K562 (cell line): Measurements from ENCODE around the gene KLHL29. TPM values are rescaled to one million over a fixed set of nuclear protein-coding genes. Genes with fewer than 3 reads are reported as not detected.

Experiments used
- HNRNPL ChIP-seq: fragments of 200-400 bp; formaldehyde crosslinking; IDR thresholded peaks from 2 replicates; pipeline ENCODE4 v1.6.1; 2017; ENCODE audit warnings: low read depth, mild to moderate bottlenecking, low read length
- MAFF ChIP-seq: IDR thresholded peaks from 2 replicates; pipeline ENCODE4 v1.6.1; 2012; ENCODE audit warnings: low read length, improper control_type of control experiment
- SMAD2 ChIP-seq: fragments of 150-350 bp; IDR thresholded peaks from 2 replicates; pipeline ENCODE4 v1.6.1; 2014; ENCODE audit warnings: low read depth, mild to moderate bottlenecking, low read length
- YBX1 ChIP-seq: fragments of 450-650 bp; IDR thresholded peaks from 2 replicates; pipeline ENCODE4 v1.7.1; 2016; ENCODE audit warnings: mild to moderate bottlenecking
- ZNF133 ChIP-seq: fragments of 250-450 bp; sonication (Bioruptor Pico); IDR thresholded peaks from 2 replicates; pipeline ENCODE4 v1.4.0; 2020; ENCODE audit warnings: mild to moderate bottlenecking
- polyA plus RNA-seq, 8 experiments: library from polyadenylated mRNA; depleted of rRNA in 4 of 8; stranded (reverse) in 5 of 8; unstranded in 3 of 8; fragments of >200 nt; fragmentation: Nextera tagmentation in 2 of 8; fragmentation: Illumina TruSeq in 1 of 8; extraction: Ambion mirVana in 2 of 8; extraction: Trizol in 1 of 8; gene quantifications; 2 replicates each; pipeline versions ENCODE4 v1.2.1 to v1.2.3, GENCODE V29; 2011 to 2014; ENCODE audit warnings: inconsistent platforms in 1 of 8, missing spikeins in 1 of 8
- total RNA-seq, 7 experiments: library from RNA; depleted of rRNA in 6 of 7; stranded (reverse); fragments of >200 nt in 6 of 7; fragmentation: Illumina TruSeq in 2 of 7; extraction: Trizol in 2 of 7; gene quantifications; 2 replicates each; pipeline versions ENCODE4 v1.2.1 to v1.2.3, GENCODE V29; 2011 to 2021; ENCODE audit warnings: low replicate concordance in 1 of 7
- TF ChIP-seq, protein P1 (sequence below), 2 experiments: fragments of 450-650 bp; IDR thresholded peaks; 2 replicates each; pipeline ENCODE4 v1.6.1; 2018; ENCODE audit warnings: mild to moderate bottlenecking in 2 of 2, low read depth in 1 of 2; ENCODE audit not compliant: partially characterized antibody in 2 of 2
- TF ChIP-seq, protein P2 (sequence below): fragments of 450-650 bp; IDR thresholded peaks from 2 replicates; pipeline ENCODE4 v1.6.1; 2016; ENCODE audit warnings: mild to moderate bottlenecking
- TF ChIP-seq, protein P3 (sequence below): fragments of 450-650 bp; formaldehyde crosslinking; IDR thresholded peaks from 2 replicates; pipeline ENCODE4 v1.4.0; 2020; ENCODE audit warnings: mild to moderate bottlenecking
- TF ChIP-seq, protein P4 (sequence below): fragments of 450-650 bp; IDR thresholded peaks from 2 replicates; pipeline ENCODE4 v1.6.1; 2017; ENCODE audit warnings: antibody characterized with exemption
- TF ChIP-seq, protein P5 (sequence below): fragments of 250-450 bp; sonication (Bioruptor Pico); IDR thresholded peaks from 2 replicates; pipeline ENCODE4 v1.5.0; 2021

The KLHL29 gene
- total and polyA plus RNA-seq, 9 of the 15 experiments (the other 6 are each of a cell fraction or from before 2014, with no cell fraction given) = 0.03 to 0.31 (median 0.08) TPM; not detected in 1

DNA sequence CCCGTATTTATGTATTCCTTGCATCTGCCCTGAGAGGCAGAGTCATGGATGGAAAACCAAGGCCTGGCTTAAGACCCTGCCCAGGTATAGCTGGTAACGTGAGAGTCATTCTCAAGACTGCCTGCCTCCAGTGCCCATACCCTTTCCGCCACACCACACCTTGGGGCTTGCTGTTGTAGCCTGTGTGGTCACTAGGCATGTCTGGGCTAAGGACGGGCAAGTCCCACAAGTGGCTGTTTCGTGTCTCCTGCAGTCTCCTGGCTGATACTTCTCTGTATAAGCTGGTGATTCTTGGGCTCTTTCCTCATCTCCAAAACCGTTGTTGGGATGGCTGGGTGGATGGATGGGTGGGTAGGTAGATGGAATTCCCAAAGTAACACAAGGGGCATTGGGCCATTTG is 269.8 kb downstream of the KLHL29 start (continued):
- TF ChIP-seq, protein P1, sequence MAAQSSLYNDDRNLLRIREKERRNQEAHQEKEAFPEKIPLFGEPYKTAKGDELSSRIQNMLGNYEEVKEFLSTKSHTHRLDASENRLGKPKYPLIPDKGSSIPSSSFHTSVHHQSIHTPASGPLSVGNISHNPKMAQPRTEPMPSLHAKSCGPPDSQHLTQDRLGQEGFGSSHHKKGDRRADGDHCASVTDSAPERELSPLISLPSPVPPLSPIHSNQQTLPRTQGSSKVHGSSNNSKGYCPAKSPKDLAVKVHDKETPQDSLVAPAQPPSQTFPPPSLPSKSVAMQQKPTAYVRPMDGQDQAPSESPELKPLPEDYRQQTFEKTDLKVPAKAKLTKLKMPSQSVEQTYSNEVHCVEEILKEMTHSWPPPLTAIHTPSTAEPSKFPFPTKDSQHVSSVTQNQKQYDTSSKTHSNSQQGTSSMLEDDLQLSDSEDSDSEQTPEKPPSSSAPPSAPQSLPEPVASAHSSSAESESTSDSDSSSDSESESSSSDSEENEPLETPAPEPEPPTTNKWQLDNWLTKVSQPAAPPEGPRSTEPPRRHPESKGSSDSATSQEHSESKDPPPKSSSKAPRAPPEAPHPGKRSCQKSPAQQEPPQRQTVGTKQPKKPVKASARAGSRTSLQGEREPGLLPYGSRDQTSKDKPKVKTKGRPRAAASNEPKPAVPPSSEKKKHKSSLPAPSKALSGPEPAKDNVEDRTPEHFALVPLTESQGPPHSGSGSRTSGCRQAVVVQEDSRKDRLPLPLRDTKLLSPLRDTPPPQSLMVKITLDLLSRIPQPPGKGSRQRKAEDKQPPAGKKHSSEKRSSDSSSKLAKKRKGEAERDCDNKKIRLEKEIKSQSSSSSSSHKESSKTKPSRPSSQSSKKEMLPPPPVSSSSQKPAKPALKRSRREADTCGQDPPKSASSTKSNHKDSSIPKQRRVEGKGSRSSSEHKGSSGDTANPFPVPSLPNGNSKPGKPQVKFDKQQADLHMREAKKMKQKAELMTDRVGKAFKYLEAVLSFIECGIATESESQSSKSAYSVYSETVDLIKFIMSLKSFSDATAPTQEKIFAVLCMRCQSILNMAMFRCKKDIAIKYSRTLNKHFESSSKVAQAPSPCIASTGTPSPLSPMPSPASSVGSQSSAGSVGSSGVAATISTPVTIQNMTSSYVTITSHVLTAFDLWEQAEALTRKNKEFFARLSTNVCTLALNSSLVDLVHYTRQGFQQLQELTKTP (IDR thresholded peaks at IDR 0.05; ENCODE audit: low read depth in 1 of 2, partially characterized antibody in 2 of 2) = no peak
- TF ChIP-seq YBX1 (no peak), MAFF (no peak), SMAD2 (no peak), ZNF133 (no peak), HNRNPL (no peak)
- TF ChIP-seq, protein P2, sequence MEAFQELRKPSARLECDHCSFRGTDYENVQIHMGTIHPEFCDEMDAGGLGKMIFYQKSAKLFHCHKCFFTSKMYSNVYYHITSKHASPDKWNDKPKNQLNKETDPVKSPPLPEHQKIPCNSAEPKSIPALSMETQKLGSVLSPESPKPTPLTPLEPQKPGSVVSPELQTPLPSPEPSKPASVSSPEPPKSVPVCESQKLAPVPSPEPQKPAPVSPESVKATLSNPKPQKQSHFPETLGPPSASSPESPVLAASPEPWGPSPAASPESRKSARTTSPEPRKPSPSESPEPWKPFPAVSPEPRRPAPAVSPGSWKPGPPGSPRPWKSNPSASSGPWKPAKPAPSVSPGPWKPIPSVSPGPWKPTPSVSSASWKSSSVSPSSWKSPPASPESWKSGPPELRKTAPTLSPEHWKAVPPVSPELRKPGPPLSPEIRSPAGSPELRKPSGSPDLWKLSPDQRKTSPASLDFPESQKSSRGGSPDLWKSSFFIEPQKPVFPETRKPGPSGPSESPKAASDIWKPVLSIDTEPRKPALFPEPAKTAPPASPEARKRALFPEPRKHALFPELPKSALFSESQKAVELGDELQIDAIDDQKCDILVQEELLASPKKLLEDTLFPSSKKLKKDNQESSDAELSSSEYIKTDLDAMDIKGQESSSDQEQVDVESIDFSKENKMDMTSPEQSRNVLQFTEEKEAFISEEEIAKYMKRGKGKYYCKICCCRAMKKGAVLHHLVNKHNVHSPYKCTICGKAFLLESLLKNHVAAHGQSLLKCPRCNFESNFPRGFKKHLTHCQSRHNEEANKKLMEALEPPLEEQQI = no peak
- TF ChIP-seq, protein P3, sequence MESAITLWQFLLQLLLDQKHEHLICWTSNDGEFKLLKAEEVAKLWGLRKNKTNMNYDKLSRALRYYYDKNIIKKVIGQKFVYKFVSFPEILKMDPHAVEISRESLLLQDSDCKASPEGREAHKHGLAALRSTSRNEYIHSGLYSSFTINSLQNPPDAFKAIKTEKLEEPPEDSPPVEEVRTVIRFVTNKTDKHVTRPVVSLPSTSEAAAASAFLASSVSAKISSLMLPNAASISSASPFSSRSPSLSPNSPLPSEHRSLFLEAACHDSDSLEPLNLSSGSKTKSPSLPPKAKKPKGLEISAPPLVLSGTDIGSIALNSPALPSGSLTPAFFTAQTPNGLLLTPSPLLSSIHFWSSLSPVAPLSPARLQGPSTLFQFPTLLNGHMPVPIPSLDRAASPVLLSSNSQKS = no peak
- TF ChIP-seq, protein P4, sequence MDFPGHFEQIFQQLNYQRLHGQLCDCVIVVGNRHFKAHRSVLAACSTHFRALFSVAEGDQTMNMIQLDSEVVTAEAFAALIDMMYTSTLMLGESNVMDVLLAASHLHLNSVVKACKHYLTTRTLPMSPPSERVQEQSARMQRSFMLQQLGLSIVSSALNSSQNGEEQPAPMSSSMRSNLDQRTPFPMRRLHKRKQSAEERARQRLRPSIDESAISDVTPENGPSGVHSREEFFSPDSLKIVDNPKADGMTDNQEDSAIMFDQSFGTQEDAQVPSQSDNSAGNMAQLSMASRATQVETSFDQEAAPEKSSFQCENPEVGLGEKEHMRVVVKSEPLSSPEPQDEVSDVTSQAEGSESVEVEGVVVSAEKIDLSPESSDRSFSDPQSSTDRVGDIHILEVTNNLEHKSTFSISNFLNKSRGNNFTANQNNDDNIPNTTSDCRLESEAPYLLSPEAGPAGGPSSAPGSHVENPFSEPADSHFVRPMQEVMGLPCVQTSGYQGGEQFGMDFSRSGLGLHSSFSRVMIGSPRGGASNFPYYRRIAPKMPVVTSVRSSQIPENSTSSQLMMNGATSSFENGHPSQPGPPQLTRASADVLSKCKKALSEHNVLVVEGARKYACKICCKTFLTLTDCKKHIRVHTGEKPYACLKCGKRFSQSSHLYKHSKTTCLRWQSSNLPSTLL = no peak
- TF ChIP-seq, protein P5, sequence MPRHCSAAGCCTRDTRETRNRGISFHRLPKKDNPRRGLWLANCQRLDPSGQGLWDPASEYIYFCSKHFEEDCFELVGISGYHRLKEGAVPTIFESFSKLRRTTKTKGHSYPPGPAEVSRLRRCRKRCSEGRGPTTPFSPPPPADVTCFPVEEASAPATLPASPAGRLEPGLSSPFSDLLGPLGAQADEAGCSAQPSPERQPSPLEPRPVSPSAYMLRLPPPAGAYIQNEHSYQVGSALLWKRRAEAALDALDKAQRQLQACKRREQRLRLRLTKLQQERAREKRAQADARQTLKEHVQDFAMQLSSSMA (CRISPR knock-in tag) = no peak
